HG02884 (cell line): ENCODE data around the gene SUN1.

Source experiments
- ATAC-seq: cut with Tn5 transposase; IDR thresholded peaks from one replicate; pipeline ENCODE4 v1.9.1; 2021; ENCODE audit warnings: mild to moderate bottlenecking, moderate library complexity; ENCODE audit not compliant: unreplicated experiment

SUN1 gene

DNA sequence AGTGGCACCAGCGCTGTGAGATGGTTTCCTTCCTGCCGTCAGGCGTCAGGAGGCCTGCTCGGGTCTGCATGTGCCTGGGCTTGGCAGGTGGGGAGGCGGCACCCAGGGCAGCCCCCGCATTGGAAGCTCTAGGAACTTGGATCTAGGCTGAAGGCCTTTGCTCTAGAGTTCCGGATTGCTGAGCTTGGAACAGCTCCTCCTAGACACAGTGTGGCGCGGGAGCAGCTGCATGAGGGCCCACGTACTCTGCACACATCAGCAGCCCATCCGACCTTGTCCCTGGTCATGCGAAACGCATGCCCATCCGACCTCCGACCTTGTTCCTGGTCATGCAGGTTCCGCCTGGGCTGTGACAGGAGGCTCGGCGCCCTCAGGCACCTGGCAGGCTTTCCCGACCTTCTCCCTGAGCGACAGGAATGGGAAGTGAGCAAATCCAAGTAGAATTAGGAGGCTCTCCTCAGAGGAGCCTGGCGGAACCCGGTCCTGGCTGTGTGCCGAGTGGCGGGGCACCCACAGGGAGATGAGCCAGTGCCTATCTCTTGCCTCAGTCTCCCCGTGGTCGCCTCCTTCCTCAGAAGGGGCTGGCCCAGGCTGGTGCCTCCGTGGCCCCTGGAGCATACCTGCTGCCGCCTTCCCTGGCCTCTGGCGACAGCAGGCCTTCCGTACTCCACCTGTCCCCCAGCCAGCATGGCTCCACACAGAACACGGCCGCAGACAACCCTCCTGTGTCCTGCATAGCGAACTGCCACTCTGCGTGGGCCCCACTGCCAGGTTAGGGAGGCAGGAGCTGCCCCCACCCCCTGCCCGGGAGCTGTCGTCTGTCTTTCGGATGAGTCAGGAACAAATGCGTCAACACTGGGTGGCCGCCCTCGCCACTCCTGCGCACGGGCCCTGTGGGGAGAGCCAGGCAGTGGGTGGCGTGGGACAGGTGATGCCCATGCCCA, 56.1 kb downstream of the SUN1 start:
- ATAC-seq, result no peak

DNA sequence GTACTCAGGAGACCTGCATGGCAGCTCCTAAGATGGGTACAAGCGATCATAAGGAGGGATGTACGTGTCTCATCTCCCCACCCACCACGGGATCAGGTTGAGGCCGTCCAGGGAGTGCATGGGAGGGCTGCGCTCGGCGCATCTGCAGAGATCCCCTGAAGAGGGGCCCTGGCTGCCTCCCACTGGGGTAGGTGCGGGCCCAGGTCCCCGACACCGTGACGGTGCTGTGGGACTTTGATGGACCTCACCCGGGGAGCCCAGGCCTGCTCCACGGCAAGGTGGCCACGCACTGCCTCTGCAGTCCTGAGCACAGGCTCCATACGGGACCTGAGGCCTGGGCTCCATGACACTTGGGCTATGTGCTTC, 56.7 kb downstream of the SUN1 start:
- no peak for ATAC-seq

DNA sequence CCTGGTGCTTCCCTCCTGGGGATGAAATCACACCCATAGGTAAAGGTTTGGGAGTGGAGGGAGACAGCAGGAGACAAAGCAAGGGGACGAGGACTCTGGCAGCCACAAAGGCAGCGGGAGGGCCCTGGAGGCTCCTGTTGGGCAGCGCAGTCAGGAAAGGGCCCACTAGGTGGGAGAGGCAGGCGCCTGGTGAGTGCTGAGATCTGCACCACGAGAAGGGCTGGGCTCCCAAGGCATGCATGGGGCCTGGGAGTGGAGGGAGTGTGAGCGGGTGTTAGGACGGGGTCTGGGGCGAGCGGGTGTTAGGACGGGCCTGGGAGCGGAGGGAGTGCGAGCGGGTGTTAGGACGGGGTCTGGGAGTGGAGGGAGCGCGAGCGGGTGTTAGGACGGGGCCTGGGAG, 57.1 kb downstream of the SUN1 start:
- ATAC-seq, result no peak

- ATAC-seq, result no peak
Measured at GRCh38 chr7:890868-891267, 58.6 kb downstream of the SUN1 start.

GRCh38 chr7:891291-891690, 59.0 kb downstream of the SUN1 start:
- no peak for ATAC-seq

GRCh38 chr7:891805-892204, 59.5 kb downstream of the SUN1 start:
- ATAC-seq, result no peak

DNA sequence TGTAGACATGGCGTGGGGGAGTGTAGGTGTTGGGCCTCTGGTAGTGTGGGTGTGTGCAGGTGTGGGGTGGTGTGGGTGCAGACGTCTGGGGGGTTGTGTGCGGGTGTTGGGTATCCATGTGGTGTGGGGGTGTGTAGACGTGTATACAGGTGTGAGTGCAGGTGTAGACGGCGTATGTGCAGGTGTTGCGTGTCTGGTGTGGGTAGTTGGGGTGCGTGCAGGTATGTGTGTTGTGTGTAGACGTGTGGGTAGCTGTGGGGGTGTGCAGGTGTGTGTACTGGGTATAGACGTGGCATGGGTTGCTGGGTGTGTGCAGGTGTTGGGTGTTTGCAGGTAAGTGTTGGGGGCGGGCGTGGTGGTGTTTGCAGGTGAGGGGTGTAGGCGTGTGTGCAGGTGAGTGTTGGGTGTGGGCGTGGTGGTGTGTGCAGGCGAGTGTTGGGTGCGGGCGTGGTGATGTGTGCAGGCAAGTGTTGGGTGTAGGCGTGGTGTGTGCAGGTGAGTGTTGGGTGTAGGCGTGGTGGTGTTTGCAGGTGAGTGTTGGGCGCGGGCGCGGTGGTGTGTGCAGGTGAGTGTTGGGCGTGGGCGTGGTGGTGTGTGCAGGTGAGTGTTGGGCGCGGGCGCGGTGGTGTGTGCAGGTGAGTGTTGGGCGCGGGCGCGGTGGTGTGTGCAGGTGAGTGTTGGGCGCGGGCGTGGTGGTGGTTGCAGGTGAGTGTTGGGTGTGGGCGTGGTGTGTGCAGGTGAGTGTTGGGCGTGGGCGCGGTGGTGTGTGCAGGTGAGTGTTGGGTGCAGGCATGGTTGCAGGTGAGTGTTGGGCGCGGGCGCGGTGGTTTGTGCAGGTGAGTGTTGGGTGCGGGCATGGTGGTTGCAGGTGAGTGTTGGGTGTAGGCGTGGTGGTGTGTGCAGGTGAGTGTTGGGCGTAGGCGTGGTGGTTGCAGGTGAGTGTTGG, 60.6 kb downstream of the SUN1 start:
- ATAC-seq, result no peak

DNA sequence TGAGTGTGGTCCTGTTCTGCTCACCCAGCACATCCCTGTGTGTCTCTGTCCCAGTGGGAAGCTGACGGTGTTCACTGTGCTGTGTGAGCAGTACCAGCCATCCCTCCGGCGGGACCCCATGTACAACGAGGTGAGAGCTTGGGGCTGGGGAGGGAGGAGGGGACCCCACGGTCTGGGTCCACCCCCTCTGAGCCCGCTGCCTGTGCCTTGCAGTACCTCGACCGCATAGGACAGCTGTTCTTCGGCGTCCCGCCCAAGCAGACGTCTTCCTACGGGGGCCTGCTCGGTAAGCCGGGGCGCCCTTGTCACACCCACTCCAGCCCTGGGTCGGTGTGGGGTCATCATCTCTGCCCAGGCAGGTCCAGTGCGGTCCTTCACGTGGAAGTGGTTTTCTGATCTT, 61.4 kb downstream of the SUN1 start:
- no peak for ATAC-seq

DNA sequence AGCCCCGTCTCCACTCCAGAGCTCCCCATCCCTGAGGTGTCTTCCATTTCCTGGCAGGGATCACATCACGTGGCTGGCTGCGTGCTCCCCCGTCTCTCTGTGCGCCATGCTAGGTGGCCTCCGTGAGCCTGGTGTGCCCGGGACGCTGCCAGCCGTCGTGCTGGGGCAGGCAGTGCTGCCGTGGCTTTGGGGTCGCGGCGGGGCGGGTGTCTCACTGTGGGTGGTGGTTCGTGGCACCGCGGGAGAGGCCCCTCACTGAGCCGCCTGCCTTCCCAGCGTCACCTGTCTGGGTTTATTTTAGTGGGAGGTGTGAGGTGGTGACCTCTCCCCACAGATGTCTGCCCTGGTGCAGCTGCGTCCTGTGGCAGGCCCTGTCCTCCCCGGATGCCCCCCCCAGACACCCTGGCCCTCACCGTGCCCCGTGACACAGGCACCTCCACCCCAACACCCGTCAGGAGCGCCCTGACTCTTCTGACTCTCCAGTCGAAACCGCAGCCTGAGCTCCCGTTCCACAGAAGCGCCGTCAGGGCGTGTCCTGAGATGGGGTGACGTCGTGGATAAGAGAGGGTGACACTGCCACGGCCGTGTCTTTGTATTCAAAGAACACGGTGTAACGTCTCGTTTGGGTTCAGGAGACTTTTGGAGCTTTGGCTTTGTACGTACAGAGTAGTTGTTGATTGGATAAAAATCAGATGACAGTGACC, 62.0 kb downstream of the SUN1 start:
- ATAC-seq, result no peak

DNA sequence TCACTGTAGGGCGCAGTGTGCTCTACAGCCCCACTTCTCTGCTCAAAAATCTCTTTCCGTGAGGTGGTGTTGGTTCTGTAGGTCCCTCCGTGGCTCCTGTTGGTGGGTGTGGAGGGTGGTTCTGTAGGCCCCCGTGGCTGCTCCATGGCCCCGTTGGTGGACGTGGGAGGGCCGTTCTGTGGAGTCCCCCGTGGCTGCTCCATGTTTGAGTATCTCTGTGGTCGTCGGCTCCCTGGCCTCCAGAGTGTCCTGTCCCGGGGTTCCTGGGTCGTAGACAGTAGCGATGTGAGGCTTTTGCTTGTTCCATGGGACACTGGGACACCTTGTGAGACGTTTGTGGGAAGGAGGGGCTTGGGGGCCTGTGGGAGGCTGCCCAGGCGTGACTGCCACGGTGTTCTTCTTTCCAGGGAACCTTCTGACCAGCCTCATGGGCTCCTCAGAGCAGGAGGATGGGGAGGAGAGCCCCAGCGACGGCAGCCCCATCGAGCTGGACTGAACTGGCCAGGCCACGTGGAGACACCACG, 62.7 kb downstream of the SUN1 start:
- ATAC-seq, result no peak

- ATAC-seq, result no peak
Measured at GRCh38 chr7:895451-896052, 63.3 kb downstream of the SUN1 start.

- no peak for ATAC-seq
Measured at GRCh38 chr7:896346-897075, 64.2 kb downstream of the SUN1 start.

- no peak for ATAC-seq
Measured at GRCh38 chr7:897086-897485, 64.8 kb downstream of the SUN1 start.

- ATAC-seq, result no peak
Measured at GRCh38 chr7:897771-898376, 65.6 kb downstream of the SUN1 start.

GRCh38 chr7:898460-898854, 66.2 kb downstream of the SUN1 start:
- ATAC-seq, result no peak

GRCh38 chr7:898855-899681, 66.8 kb downstream of the SUN1 start:
- no peak for ATAC-seq

DNA sequence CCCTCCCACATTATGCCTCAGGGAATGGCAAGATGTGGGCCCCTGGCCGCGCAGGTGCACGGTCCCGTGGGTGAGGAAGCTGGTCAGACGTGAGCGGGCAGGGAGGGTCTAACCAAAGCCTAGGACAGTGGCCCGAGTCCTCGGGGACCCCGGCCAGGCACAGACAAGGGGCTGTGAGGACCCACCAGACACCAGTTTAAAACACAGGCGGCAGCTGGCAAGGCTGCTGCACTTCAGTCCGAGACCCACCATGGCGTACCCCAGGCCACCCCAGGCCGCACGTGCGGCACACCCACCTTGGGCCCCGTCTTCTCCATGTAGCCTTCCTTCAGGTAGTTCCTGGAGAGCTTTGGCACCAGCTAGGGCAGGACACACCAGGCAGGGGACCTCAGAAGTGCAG, 67.5 kb downstream of the SUN1 start:
- ATAC-seq, result no peak

GRCh38 chr7:900331-901040, 68.2 kb downstream of the SUN1 start:
- no peak for ATAC-seq
